ENCODE results near the gene PXDN. TPM values are rescaled to one million over a fixed set of nuclear protein-coding genes. Genes with fewer than 3 reads are reported as not detected.
"Not testable (repeated sequence)": the region's sequence is repeated elsewhere in the genome, so short reads cannot be mapped to it uniquely, and the experiment has no call there.

PXDN gene
- total RNA-seq, 1 donor from 2014 or later: 1.1 TPM

DNA sequence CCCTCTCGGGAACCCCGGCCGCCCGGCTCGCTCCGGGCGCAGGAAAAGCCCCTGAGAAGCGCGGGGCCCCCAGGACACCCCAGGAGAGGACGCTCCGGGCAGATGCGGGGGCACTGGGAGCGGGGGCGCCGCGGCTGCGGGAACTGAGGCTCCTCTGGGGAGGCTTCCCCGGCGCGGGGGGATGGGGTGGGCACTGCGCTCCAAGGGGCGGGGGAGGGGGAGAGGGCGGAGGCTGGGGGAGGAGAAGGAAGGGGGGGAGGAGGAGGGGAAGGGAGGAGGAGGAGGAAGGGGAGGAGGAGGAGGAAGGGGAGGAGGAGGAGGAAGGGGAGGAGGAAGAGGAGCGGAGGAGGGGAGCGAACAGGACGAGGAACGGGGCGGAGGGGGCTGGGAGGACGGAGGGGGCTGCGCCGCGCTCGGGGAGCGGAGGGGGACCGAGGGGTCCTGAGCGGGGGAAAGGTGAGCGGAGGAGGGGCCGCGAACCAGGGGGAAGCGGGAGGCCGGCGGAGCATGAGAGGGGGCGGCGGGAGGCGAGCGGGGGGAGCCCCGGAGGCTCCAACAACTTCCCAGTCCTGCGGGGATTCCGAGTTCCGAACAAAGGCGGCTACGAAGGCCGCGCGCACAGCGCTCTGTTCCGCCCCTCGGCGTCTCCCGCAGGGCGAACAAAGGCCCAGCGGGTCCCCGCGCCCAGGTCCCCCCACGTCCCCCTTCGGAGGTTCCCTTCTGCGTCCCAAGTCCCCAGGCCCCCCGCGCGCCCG, 742 bp downstream of the PXDN start:
- peaks cover 34% of the 10 kb centered on the region for H3K27me3 Mint-ChIP-seq
- no peaks in the 10 kb centered on the region for H3K9me3 Mint-ChIP-seq
- H3K4me3 Mint-ChIP-seq: peak overlapping the region; percentile 12
- H3K4me1 Mint-ChIP-seq: peaks cover 4% of the 10 kb centered on the region
- DNase-seq: no peak
- no peak overlapping the region for H3K27ac Mint-ChIP-seq
- intact Hi-C loops (cut with micrococcal nuclease): no loop called here
- H3K36me3 Mint-ChIP-seq (ENCODE audit: low read depth): no peaks in the 10 kb centered on the region

GRCh38 chr2:1742681-1743395, 1.5 kb downstream of the PXDN start:
- no peak overlapping the region for H3K27ac Mint-ChIP-seq

GRCh38 chr2:1742301-1742680, 2.0 kb downstream of the PXDN start:
- Mint-ChIP-seq H3K27ac (no peak overlapping the region), H3K27me3 (peaks cover 34% of the 10 kb centered on the region), H3K9me3 (no peaks in the 10 kb centered on the region), H3K4me3 (peak overlapping the region; percentile 35), H3K4me1 (peaks cover 4% of the 10 kb centered on the region), H3K36me3 (ENCODE audit: low read depth) (no peaks in the 10 kb centered on the region)
- DNase-seq: no peak
- intact Hi-C loops (cut with micrococcal nuclease): no loop called here

More at GRCh38 chr2:1742681-1743395, 1.5 kb downstream of the PXDN start:
- Mint-ChIP-seq H3K4me1 (peaks cover 4% of the 10 kb centered on the region), H3K27me3 (peaks cover 34% of the 10 kb centered on the region), H3K4me3 (peak overlapping the region; percentile 79), H3K9me3 (no peaks in the 10 kb centered on the region), H3K36me3 (ENCODE audit: low read depth) (no peaks in the 10 kb centered on the region)
- DNase-seq: peak; percentile 78
- intact Hi-C loops (cut with micrococcal nuclease): no loop called here

DNA sequence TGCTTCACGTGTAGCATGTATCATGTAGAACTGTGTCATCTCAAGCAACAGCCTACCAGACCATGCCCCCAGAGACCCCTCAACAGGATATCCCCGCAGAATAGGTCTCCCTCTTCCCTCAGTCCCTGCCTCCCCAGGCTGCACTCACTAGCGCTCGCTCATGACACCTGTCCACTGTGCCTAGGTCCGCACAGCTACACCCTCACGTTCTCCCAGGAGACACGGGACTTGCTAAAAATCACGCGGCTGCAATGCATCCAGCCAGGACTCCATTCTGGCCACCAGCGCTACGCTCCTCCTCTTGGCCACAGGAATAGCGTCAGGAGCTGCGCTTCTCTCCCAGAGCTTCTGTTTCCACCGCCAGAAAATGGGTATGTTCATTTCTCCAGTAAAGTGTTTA, 2.5 kb downstream of the PXDN start:
- no peak for DNase-seq

DNA sequence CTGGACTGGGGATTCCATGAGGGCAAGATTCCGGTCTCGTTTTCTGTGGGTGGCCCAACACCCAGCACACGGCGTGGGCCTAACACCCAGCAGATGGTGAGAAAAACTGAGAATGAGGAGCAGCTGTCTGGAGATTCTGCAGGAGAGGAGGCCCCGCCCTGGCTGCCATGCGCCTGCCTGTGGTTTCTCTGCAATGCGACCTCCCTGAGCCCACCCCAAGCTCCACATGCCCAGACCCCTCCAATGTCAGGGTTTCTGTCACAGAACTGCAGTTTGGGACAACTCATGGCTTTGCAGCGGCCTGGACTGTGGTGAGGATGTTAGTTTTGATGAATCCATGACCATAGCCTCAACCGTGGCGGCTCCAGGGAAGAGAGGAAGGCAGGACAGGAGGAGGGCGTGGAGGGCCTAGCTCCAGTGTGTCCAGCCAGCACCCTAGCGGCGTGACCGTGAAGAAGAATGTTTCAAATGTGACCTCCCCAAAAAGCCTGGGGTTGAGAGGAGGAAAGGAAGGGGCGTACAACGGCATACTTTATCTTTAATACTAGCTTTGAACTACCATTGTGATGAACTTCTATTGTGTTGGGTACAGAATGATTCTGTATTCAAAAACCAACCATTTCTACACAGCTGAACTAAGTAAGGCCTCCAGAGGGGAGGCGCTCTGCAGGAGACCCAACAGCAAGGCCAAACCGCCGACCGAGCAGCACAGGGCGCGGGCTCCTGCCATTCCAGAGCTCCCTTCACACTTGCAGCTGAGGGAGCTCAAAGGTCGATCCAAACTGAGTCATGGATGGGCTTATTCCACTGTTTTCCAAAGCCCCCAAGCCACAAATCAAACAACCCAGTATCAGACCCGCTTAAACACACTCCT, 3.4 kb downstream of the PXDN start:
- no peak for DNase-seq
- H3K4me1 Mint-ChIP-seq: peaks cover 4% of the 10 kb centered on the region
- no peak overlapping the region for H3K4me3 Mint-ChIP-seq
- no peaks in the 10 kb centered on the region for H3K9me3 Mint-ChIP-seq
- no peak overlapping the region for H3K27ac Mint-ChIP-seq
- no peaks in the 10 kb centered on the region for H3K36me3 Mint-ChIP-seq (ENCODE audit: low read depth)
- peaks cover 24% of the 10 kb centered on the region for H3K27me3 Mint-ChIP-seq
- intact Hi-C loops (cut with micrococcal nuclease): no loop called here

More for the DNA sequence above, 2.5 kb downstream of the PXDN start:
- peaks cover 4% of the 10 kb centered on the region for H3K4me1 Mint-ChIP-seq
- H3K9me3 Mint-ChIP-seq: no peaks in the 10 kb centered on the region
- H3K4me3 Mint-ChIP-seq: no peak overlapping the region
- no peak overlapping the region for H3K27ac Mint-ChIP-seq
- intact Hi-C loops (cut with micrococcal nuclease): no loop called here
- H3K27me3 Mint-ChIP-seq: peaks cover 30% of the 10 kb centered on the region
- H3K36me3 Mint-ChIP-seq (ENCODE audit: low read depth): no peaks in the 10 kb centered on the region

DNA sequence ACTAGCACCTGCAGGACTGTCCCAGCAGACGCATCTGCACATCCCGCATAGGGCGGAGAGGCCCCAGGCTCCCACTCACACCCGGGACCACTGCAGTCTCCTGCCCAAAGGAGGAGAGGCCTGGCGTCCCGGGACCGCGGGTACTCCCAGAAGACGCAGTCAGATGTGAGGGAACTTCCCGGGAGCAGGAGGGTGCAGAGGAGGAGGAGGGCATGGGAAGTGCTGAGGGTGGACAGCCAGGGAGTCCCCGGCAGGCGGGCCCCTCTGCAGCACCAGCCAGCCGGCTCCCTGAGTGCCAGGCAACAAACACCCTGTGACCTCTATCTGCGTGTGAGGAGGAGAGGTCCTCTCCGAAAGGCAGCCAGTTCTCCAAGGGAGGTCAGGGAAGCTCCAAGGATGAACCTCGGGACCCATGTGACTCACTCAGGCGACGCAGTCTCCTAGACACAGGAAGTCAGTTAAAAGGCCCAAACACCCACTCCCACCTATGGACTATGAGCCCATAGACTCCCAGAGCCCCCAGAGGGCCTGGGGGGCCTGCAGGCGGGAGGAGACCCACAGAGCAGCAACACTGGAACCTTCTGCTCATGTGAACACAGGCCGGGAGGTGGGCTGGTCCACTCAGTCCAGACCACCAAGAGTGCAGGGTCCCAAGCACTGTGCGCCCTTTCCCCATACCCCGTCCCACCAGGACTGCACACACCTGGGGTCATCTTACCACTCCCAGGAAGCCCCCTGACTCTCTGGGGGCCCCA, 4.2 kb downstream of the PXDN start:
- Mint-ChIP-seq H3K4me3 (no peak overlapping the region), H3K27ac (no peak overlapping the region), H3K27me3 (peaks cover 17% of the 10 kb centered on the region), H3K4me1 (peaks cover 4% of the 10 kb centered on the region), H3K9me3 (no peaks in the 10 kb centered on the region), H3K36me3 (ENCODE audit: low read depth) (no peaks in the 10 kb centered on the region)
- DNase-seq: no peak
- intact Hi-C loops (cut with micrococcal nuclease): no loop called here

DNA sequence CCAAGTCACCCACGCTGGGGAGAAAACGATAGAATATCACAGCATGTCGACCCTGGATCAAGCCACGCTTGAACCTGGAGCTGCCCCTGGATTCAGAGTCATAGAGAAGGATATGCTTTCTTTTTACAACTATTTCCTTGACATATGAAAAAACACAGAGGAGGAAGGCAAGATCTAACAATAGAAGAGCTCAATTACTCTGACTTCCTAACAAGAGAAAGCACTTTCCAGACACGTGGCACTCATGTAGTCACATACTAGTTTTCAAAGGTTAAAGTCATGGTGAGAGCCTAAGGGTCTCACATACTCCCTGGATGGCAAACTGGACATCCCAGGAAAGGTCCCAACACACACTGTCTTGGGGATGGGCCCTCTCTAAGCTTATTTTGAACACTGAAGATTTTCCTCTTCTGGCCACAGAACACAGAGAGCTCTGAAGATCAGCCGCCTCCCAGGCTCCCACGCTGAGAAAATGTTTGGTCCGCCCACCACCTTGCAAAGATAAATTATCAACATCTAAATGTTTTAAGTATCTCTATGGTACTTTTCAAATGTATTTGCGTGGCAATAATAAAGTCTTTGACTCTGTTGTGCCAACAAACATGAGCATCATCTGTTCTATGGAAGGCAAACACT, 4.9 kb downstream of the PXDN start:
- Mint-ChIP-seq H3K4me1 (peaks cover 3% of the 10 kb centered on the region), H3K36me3 (ENCODE audit: low read depth) (no peaks in the 10 kb centered on the region), H3K27me3 (peaks cover 13% of the 10 kb centered on the region), H3K4me3 (no peak overlapping the region), H3K9me3 (no peaks in the 10 kb centered on the region), H3K27ac (no peak overlapping the region)
- intact Hi-C loops (cut with micrococcal nuclease): no loop called here
- no peak for DNase-seq

- Mint-ChIP-seq H3K4me1 (peaks cover 3% of the 10 kb centered on the region), H3K36me3 (ENCODE audit: low read depth) (no peaks in the 10 kb centered on the region)
Observed at GRCh38 chr2:1738646-1739302, 5.5 kb downstream of the PXDN start.

DNA sequence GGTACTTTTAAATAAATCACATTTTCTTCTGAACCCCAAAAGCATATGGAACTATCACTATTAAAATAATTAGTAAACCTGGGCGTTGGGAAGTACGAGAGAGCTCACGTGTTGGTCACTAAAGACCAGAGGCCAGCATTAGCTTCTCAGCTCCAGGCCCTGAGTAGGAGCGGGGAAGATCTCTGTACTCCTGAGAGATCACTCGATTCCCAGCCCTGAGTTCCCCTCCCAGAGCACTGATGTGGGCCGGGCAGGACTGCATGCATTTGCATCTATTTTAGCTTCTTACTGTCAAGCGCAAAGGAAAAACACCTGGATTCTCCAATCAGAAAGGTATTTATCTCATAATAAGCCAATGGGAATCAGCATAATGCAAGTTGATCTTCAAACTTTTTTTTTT, 6.2 kb downstream of the PXDN start:
- Mint-ChIP-seq H3K4me1 (peaks cover 3% of the 10 kb centered on the region), H3K36me3 (ENCODE audit: low read depth) (no peaks in the 10 kb centered on the region), H3K4me3 (no peak overlapping the region), H3K9me3 (no peaks in the 10 kb centered on the region), H3K27ac (no peak overlapping the region), H3K27me3 (peaks cover 13% of the 10 kb centered on the region)
- DNase-seq: no peak
- intact Hi-C loops (cut with micrococcal nuclease): no loop called here

More at GRCh38 chr2:1738646-1739302, 5.5 kb downstream of the PXDN start:
- peaks cover 13% of the 10 kb centered on the region for H3K27me3 Mint-ChIP-seq
- intact Hi-C loops (cut with micrococcal nuclease): no loop called here
- no peaks in the 10 kb centered on the region for H3K9me3 Mint-ChIP-seq
- H3K27ac Mint-ChIP-seq: no peak overlapping the region
- no peak for DNase-seq
- no peak overlapping the region for H3K4me3 Mint-ChIP-seq

GRCh38 chr2:1736997-1737480, 7.3 kb downstream of the PXDN start:
- Mint-ChIP-seq H3K27ac (no peak overlapping the region), H3K4me1 (no peaks in the 10 kb centered on the region), H3K27me3 (peaks cover 5% of the 10 kb centered on the region), H3K4me3 (no peak overlapping the region), H3K9me3 (no peaks in the 10 kb centered on the region), H3K36me3 (ENCODE audit: low read depth) (no peaks in the 10 kb centered on the region)
- intact Hi-C loops (cut with micrococcal nuclease): no loop called here
- DNase-seq: no peak

GRCh38 chr2:1736045-1736444, 8.3 kb downstream of the PXDN start:
- H3K27me3 Mint-ChIP-seq: no peaks in the 10 kb centered on the region
- no peak overlapping the region for H3K4me3 Mint-ChIP-seq
- intact Hi-C loops (cut with micrococcal nuclease): no loop called here
- H3K36me3 Mint-ChIP-seq (ENCODE audit: low read depth): no peaks in the 10 kb centered on the region
- H3K9me3 Mint-ChIP-seq: no peaks in the 10 kb centered on the region
- no peaks in the 10 kb centered on the region for H3K4me1 Mint-ChIP-seq
- H3K27ac Mint-ChIP-seq: no peak overlapping the region
- no peak for DNase-seq

DNA sequence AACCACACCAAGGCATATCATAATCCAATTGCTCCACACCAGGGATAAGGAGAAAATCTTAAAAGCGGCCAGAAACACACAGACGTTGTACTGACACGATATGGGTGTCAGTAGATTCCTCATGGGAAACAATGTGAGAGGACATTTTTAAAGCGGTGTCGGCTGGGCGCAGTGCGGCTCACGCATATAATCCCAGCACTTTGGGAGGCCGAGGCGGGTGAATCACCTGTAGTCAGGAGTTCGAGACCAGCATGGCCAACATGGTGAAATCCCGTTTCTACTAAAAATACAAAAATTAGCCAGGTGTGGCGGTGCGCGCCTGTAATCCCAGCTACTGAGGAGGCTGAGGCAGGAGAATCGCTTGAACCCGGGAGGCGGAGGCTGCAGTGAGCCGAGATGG, 11.0 kb downstream of the PXDN start:
- H3K4me1 Mint-ChIP-seq; H3K36me3 Mint-ChIP-seq (ENCODE audit: low read depth); intact Hi-C loops (cut with micrococcal nuclease); H3K9me3 Mint-ChIP-seq; H3K4me3 Mint-ChIP-seq; H3K27ac Mint-ChIP-seq; H3K27me3 Mint-ChIP-seq; DNase-seq: not testable (repeated sequence)

Measured in activated CD4-positive, alpha-beta T cell treated with anti-CD3 and anti-CD28 coated beads, Interleukin-2, amount 10 ng/mL, durations not matched to agents 24 days and 14 days (primary cell).